Parathyroid adenoma (tissue), 2 donors: Measurements from ENCODE around the gene ARFGAP1.

ENCODE experiments used
- H2AFZ ChIP-seq: fragments of 300-600 bp; sonication (generic); one replicate; pipeline ENCODE4 v1.7.0; 2017; ENCODE audit warnings: antibody characterized with exemption, mild to moderate bottlenecking
- H3K27ac ChIP-seq: fragments of 300-600 bp; sonication (generic); one replicate; pipeline ENCODE4 v1.7.0; 2017
- H3K27me3 ChIP-seq: fragments of 300-600 bp; sonication (generic); one replicate; pipeline ENCODE4 v1.7.0; 2017; ENCODE audit warnings: low read length; ENCODE audit not compliant: control insufficient read depth, insufficient read depth
- H3K36me3 ChIP-seq: fragments of 300-600 bp; sonication (generic); one replicate; pipeline ENCODE4 v1.7.0; 2017; ENCODE audit warnings: low read length; ENCODE audit not compliant: control insufficient read depth, insufficient read depth
- H3K4me1 ChIP-seq: fragments of 300-600 bp; sonication (generic); one replicate; pipeline ENCODE4 v1.7.0; 2017; ENCODE audit warnings: control low read depth
- H3K4me2 ChIP-seq: fragments of 300-600 bp; sonication (generic); one replicate; pipeline ENCODE4 v1.7.0; 2017; ENCODE audit warnings: low read length
- H3K4me3 ChIP-seq: fragments of 300-600 bp; sonication (generic); one replicate; pipeline ENCODE4 v1.7.0; 2017; ENCODE audit warnings: low read depth, low read length
- H3K79me2 ChIP-seq: fragments of 300-600 bp; sonication (generic); one replicate; pipeline ENCODE4 v1.7.0; 2017; ENCODE audit warnings: control low read depth
- H3K9ac ChIP-seq: fragments of 300-600 bp; sonication (generic); one replicate; pipeline ENCODE4 v1.7.0; 2017; ENCODE audit warnings: mild to moderate bottlenecking
- H3K9me3 ChIP-seq: fragments of 300-600 bp; sonication (generic); one replicate; pipeline ENCODE4 v1.7.0; 2017; ENCODE audit warnings: low read length; ENCODE audit not compliant: control insufficient read depth
- TF ChIP-seq, protein P1 (sequence below): fragments of 300-600 bp; sonication (generic); IDR thresholded peaks from one replicate; pipeline ENCODE4 v1.7.0; 2017; ENCODE audit warnings: antibody characterized with exemption, mild to moderate bottlenecking
- donor health status: primary hyperparathyroidism.

The ARFGAP1 gene

DNA sequence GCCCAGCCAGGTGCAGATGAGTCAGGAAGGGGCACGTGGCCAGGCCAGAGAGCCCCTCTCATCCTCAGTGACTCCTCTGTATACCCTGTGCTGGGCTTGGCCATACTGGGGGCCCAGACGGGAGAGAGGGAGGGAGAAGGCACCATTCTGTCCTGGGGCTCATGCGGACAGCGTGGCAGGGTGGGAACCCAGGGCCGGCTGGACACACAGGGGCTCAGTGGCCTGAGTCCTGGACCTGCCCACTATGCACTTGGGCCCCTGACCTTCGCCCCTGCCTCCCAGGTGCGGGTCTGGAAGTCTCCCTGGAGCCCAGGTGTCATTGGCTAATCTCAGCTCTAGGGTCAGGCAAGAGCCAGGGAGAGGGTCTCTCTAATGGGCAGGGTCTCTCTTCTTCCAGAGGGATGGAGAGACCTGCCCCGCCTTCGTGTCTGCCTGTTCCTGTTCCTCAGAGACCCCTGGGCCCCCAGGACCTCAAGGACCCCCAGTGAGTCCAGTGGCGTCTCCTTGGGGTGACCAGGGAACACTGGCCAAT lies 48.1 kb downstream of the ARFGAP1 start:
- H3K9me3 ChIP-seq: no peaks in the 10 kb centered on the region
- no peaks in the 10 kb centered on the region for H3K27me3 ChIP-seq
- peaks cover 7% of the 10 kb centered on the region for H3K4me1 ChIP-seq
- no peak overlapping the region for H3K4me3 ChIP-seq
- H3K9ac ChIP-seq: no peak overlapping the region
- peaks cover 10% of the 10 kb centered on the region for H3K79me2 ChIP-seq
- no peak overlapping the region for H3K4me2 ChIP-seq
- no peaks in the 10 kb centered on the region for H3K36me3 ChIP-seq
- TF ChIP-seq, protein P1, sequence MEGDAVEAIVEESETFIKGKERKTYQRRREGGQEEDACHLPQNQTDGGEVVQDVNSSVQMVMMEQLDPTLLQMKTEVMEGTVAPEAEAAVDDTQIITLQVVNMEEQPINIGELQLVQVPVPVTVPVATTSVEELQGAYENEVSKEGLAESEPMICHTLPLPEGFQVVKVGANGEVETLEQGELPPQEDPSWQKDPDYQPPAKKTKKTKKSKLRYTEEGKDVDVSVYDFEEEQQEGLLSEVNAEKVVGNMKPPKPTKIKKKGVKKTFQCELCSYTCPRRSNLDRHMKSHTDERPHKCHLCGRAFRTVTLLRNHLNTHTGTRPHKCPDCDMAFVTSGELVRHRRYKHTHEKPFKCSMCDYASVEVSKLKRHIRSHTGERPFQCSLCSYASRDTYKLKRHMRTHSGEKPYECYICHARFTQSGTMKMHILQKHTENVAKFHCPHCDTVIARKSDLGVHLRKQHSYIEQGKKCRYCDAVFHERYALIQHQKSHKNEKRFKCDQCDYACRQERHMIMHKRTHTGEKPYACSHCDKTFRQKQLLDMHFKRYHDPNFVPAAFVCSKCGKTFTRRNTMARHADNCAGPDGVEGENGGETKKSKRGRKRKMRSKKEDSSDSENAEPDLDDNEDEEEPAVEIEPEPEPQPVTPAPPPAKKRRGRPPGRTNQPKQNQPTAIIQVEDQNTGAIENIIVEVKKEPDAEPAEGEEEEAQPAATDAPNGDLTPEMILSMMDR: no peak
- H2AFZ ChIP-seq: no peak overlapping the region
- no peak overlapping the region for H3K27ac ChIP-seq

DNA sequence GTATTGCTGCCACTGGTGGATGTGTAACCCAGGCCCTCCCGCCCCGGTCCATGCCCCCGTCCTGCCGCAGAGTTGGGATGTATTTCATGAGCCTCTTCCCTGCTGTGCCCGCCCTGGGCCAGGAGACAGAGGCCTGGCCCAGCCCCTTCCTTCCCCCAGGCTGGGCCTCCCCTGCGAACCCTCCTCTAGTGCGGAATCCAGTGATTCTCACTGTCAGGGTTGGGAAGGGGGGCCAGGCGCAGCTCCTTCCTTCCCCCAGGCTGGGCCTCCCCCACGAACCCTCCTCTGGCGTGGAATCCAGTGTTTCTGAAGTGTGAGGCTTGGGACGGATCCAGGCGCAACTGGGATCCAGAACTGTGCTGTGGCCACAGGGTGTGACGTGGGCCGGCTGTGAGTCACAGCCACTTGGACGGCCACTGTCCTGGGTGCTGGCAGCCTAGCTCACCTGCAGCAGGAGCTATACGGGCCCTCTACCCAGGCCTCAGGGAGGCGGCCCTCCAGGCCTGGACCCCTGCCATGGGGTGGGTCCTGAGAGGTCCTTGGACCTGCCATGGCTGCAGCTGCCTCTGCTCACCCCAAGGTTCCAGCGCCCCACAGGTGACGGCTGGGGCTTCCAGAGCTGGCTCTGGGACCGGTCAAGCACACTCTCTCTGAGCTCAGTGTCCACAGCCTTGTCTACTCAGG lies 48.7 kb downstream of the ARFGAP1 start:
- Histone ChIP-seq H3K79me2 (peaks cover 11% of the 10 kb centered on the region), H3K36me3 (no peaks in the 10 kb centered on the region), H3K27ac (no peak overlapping the region), H3K4me2 (no peak overlapping the region), H3K9me3 (no peaks in the 10 kb centered on the region), H3K27me3 (no peaks in the 10 kb centered on the region), H3K4me3 (no peak overlapping the region), H3K9ac (no peak overlapping the region), H2AFZ (no peak overlapping the region), H3K4me1 (peaks cover 7% of the 10 kb centered on the region)
- TF ChIP-seq, protein P1: no peak

DNA sequence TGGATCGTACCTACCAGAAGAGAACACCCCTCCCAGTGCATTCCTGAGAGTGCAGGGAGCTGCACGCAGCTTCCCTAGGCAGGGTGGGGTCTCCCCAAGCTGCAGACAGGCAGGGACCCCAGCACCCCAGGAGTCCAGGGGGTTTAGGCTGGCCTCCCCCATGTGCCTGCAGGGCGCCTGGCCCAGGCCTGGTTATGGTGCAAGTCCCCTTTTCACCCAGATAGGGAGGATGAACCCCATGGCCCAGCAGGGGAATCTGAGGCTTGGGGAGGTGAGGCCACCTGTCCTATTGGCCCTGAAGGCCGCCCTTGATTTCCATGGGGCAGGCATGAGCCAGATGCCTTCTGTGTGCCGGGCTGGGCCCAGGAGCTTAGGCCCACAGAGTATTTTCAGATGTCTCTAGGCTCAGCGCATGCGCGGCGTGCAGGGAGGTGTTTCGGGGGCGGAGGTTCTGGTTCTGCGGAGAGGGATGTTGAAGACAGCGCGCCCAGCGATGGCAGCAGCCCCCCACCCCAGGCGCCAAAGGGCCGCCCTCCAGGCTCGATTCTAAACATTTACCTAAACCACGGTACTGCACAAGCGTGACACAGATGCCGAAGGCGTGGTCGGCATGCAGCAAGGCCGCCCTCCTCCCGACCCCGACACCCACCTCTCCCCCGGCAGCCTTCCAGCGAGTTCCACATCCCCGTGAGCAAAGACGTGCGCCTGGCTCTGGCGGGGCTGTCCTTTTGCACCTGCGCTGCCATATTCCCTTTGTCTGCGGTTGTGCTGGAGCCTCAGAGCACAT lies 49.7 kb downstream of the ARFGAP1 start:
- no peak overlapping the region for H3K9ac ChIP-seq
- peaks cover 13% of the 10 kb centered on the region for H3K4me1 ChIP-seq
- peaks cover 17% of the 10 kb centered on the region for H3K79me2 ChIP-seq
- H3K4me3 ChIP-seq: no peak overlapping the region
- H3K27me3 ChIP-seq: no peaks in the 10 kb centered on the region
- TF ChIP-seq, protein P1: no peak
- H3K4me2 ChIP-seq: no peak overlapping the region
- no peak overlapping the region for H3K27ac ChIP-seq
- H3K9me3 ChIP-seq: no peaks in the 10 kb centered on the region
- no peak overlapping the region for H2AFZ ChIP-seq
- H3K36me3 ChIP-seq: no peaks in the 10 kb centered on the region

DNA sequence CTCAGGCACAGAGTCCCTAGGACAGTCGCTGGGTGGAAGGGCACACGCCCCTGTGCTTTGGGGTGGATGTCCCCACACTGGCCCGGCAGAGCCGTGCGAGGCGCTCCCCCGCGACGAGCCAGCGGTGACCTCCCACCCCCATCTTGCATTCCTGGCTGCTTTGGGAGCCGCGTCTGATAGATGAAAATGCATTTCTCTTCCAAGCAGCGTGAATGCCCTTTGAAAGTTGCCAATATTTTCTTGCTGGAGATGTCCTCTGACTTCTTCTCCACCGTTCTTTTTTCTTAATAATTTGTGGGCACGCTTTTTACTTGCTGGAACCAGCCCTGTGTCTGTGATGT lies 50.3 kb downstream of the ARFGAP1 start:
- no peak overlapping the region for H3K4me2 ChIP-seq
- H3K4me3 ChIP-seq: no peak overlapping the region
- no peaks in the 10 kb centered on the region for H3K27me3 ChIP-seq
- peaks cover 17% of the 10 kb centered on the region for H3K79me2 ChIP-seq
- TF ChIP-seq, protein P1: no peak
- no peaks in the 10 kb centered on the region for H3K36me3 ChIP-seq
- no peak overlapping the region for H3K9ac ChIP-seq
- no peak overlapping the region for H3K27ac ChIP-seq
- no peaks in the 10 kb centered on the region for H3K9me3 ChIP-seq
- peaks cover 16% of the 10 kb centered on the region for H3K4me1 ChIP-seq
- no peak overlapping the region for H2AFZ ChIP-seq
